Effector memory CD4-positive, alpha-beta T cell (primary cell): Measurements from ENCODE around the gene POLR2A.
"Not testable (repeated sequence)": the region's sequence is repeated elsewhere in the genome, so short reads cannot be mapped to it uniquely, and the experiment has no call there.

Experiments
- DNase-seq, 3 donors: peaks; one replicate each; pipeline ENCODE4 v3.0.0-alpha.2; 2020
- H3K27ac ChIP-seq: 2 replicates; pipeline ENCODE4 v1.7.0; 2013; ENCODE audit warnings: mild to moderate bottlenecking, low read length, moderate library complexity; ENCODE audit not compliant: insufficient read depth, poor library complexity, severe bottlenecking
- H3K27me3 ChIP-seq: replicated peaks from 2 replicates; pipeline ENCODE4 v1.7.0; 2013; ENCODE audit warnings: mild to moderate bottlenecking, low read length; ENCODE audit not compliant: insufficient read depth, control insufficient read depth, poor library complexity, severe bottlenecking
- H3K36me3 ChIP-seq: 2 replicates; pipeline ENCODE4 v1.7.0; 2013; ENCODE audit warnings: mild to moderate bottlenecking, low read length, moderate library complexity; ENCODE audit not compliant: control insufficient read depth, insufficient read depth
- H3K4me1 ChIP-seq: 2 replicates; pipeline ENCODE4 v1.7.0; 2013; ENCODE audit warnings: low read length, mild to moderate bottlenecking; ENCODE audit not compliant: control insufficient read depth, insufficient read depth, poor library complexity, severe bottlenecking
- H3K4me3 ChIP-seq: 2 replicates; pipeline ENCODE4 v1.7.0; 2013; ENCODE audit warnings: low read length, low read depth, mild to moderate bottlenecking; ENCODE audit not compliant: insufficient read depth, poor library complexity, severe bottlenecking
- H3K9me3 ChIP-seq: 2 replicates; pipeline ENCODE4 v1.7.0; 2013; ENCODE audit warnings: mild to moderate bottlenecking, low read length, moderate library complexity; ENCODE audit not compliant: control insufficient read depth

The POLR2A gene

GRCh38 chr17:7479213-7480088 lies 4.7 kb upstream of the POLR2A start, which contains the start of gene ZBTB4:
ZBTB4 (minus strand) TSS chr17:7479631; CDS start chr17:7466801, 12,830 bp downstream.
- Histone ChIP-seq H3K27ac (peak within 1 kb of the TSS; percentile 99), H3K36me3 (no peaks in the 10 kb centered on the region), H3K4me3 (peak within 1 kb of the TSS; percentile 98), H3K27me3 (no peaks in the 10 kb centered on the region), H3K4me1 (peaks cover 28% of the 10 kb centered on the region), H3K9me3 (no peaks in the 10 kb centered on the region)
- peak; percentile 59 to 63 (median 61) for DNase-seq

- Histone ChIP-seq H3K4me1 (peaks cover 32% of the 10 kb centered on the region), H3K36me3 (no peaks in the 10 kb centered on the region), H3K27me3 (no peaks in the 10 kb centered on the region), H3K9me3 (no peaks in the 10 kb centered on the region), H3K4me3 (peak overlapping the region; percentile 72), H3K27ac (peak overlapping the region; percentile 99)
- DNase-seq = no peak
Observed at GRCh38 chr17:7480089-7480384, 4.1 kb upstream of the POLR2A start.

GRCh38 chr17:7481275-7481674 lies 2.9 kb upstream of the POLR2A start, which contains the start of gene SLC35G6:
SLC35G6 (plus strand) TSS chr17:7481446; CDS start chr17:7481517, 71 bp downstream.
- H3K9me3 ChIP-seq, DNase-seq, H3K36me3 ChIP-seq, H3K4me3 ChIP-seq, H3K27me3 ChIP-seq: not testable (repeated sequence)
- Histone ChIP-seq H3K4me1 (peaks cover 41% of the 10 kb centered on the region), H3K27ac (peak within 1 kb of the TSS; percentile 99)

- H3K36me3 ChIP-seq, H3K27me3 ChIP-seq, DNase-seq, H3K9me3 ChIP-seq, H3K4me3 ChIP-seq: not testable (repeated sequence)
- peaks cover 43% of the 10 kb centered on the region for H3K4me1 ChIP-seq
- H3K27ac ChIP-seq = peak overlapping the region; percentile 99
Observed at GRCh38 chr17:7481842-7482741, 2.1 kb upstream of the POLR2A start.

- peaks cover 47% of the 10 kb centered on the region for H3K4me1 ChIP-seq
- not testable (repeated sequence) for H3K27me3 ChIP-seq, H3K36me3 ChIP-seq, DNase-seq, H3K9me3 ChIP-seq
- H3K4me3 ChIP-seq = peak overlapping the region; percentile 91
- H3K27ac ChIP-seq = peak overlapping the region; percentile 99
Observed at GRCh38 chr17:7482742-7483088, 1.5 kb upstream of the POLR2A start.

GRCh38 chr17:7483255-7484066 lies 705 bp upstream of the POLR2A start:
- peak; percentile 89 to 93 (median 90) for DNase-seq
- Histone ChIP-seq H3K27me3 (no peaks in the 10 kb centered on the region), H3K4me1 (peaks cover 41% of the 10 kb centered on the region), H3K36me3 (peaks cover 5% of the 10 kb centered on the region), H3K27ac (peak overlapping the region; percentile 99), H3K4me3 (peak overlapping the region; percentile 91), H3K9me3 (no peaks in the 10 kb centered on the region)

- Histone ChIP-seq H3K4me3 (peak overlapping the region; percentile 91), H3K27ac (peak overlapping the region; percentile 99), H3K27me3 (no peaks in the 10 kb centered on the region), H3K4me1 (peaks cover 40% of the 10 kb centered on the region), H3K9me3 (no peaks in the 10 kb centered on the region), H3K36me3 (peaks cover 14% of the 10 kb centered on the region)
- DNase-seq = no peak
Observed at GRCh38 chr17:7484919-7485377, 782 bp downstream of the POLR2A start.

- H3K4me3 ChIP-seq = peak overlapping the region; percentile 22
- H3K27ac ChIP-seq = peak overlapping the region; percentile 33
- no peaks in the 10 kb centered on the region for H3K9me3 ChIP-seq
- no peaks in the 10 kb centered on the region for H3K27me3 ChIP-seq
- no peak for DNase-seq
- H3K4me1 ChIP-seq = peaks cover 34% of the 10 kb centered on the region
- peaks cover 21% of the 10 kb centered on the region for H3K36me3 ChIP-seq
Observed at GRCh38 chr17:7486181-7486580, 2.0 kb downstream of the POLR2A start.

GRCh38 chr17:7490144-7490543 lies 6.0 kb downstream of the POLR2A start:
- H3K9me3 ChIP-seq = no peaks in the 10 kb centered on the region

More at GRCh38 chr17:7490144-7490543, 6.0 kb downstream of the POLR2A start:
- no peak overlapping the region for H3K27ac ChIP-seq
- H3K4me3 ChIP-seq = no peak overlapping the region
- no peak for DNase-seq
- no peaks in the 10 kb centered on the region for H3K27me3 ChIP-seq
- H3K36me3 ChIP-seq = peaks cover 27% of the 10 kb centered on the region
- peaks cover 20% of the 10 kb centered on the region for H3K4me1 ChIP-seq
